RPMI8226 (cell line): ENCODE results near the gene ARHGAP26.

ENCODE experiments used
- DNase-seq: peaks from one replicate; pipeline ENCODE4 v3.0.0-alpha.2; 2015

The ARHGAP26 gene

GRCh38 chr5:143130613-143131305 is 360.6 kb downstream of the ARHGAP26 start:
- DNase-seq: no peak

GRCh38 chr5:143131972-143132371 is 361.8 kb downstream of the ARHGAP26 start:
- no peak for DNase-seq

GRCh38 chr5:143132739-143133138 is 362.6 kb downstream of the ARHGAP26 start:
- no peak for DNase-seq

- no peak for DNase-seq
Observed at GRCh38 chr5:143133721-143134120, 363.5 kb downstream of the ARHGAP26 start.

GRCh38 chr5:143134269-143134668 is 364.1 kb downstream of the ARHGAP26 start:
- DNase-seq: no peak

GRCh38 chr5:143134900-143135299 is 364.7 kb downstream of the ARHGAP26 start:
- DNase-seq: no peak

- no peak for DNase-seq
Observed at GRCh38 chr5:143135832-143136551, 365.8 kb downstream of the ARHGAP26 start.

GRCh38 chr5:143138839-143139238 is 368.7 kb downstream of the ARHGAP26 start:
- no peak for DNase-seq

GRCh38 chr5:143139585-143139984 is 369.4 kb downstream of the ARHGAP26 start:
- no peak for DNase-seq

- DNase-seq: no peak
Observed at GRCh38 chr5:143140492-143141203, 370.5 kb downstream of the ARHGAP26 start.

- DNase-seq: no peak
Observed at GRCh38 chr5:143141652-143142051, 371.5 kb downstream of the ARHGAP26 start.

GRCh38 chr5:143142596-143143435 is 372.6 kb downstream of the ARHGAP26 start:
- DNase-seq: no peak

- no peak for DNase-seq
Observed at GRCh38 chr5:143143973-143144372, 373.8 kb downstream of the ARHGAP26 start.

- no peak for DNase-seq
Observed at GRCh38 chr5:143145243-143146160, 375.3 kb downstream of the ARHGAP26 start.

GRCh38 chr5:143146161-143146560 is 376.0 kb downstream of the ARHGAP26 start:
- DNase-seq: no peak

- DNase-seq: no peak
Observed at GRCh38 chr5:143147383-143147782, 377.2 kb downstream of the ARHGAP26 start.

GRCh38 chr5:143147902-143148301 is 377.7 kb downstream of the ARHGAP26 start:
- DNase-seq: no peak

GRCh38 chr5:143148771-143149170 is 378.6 kb downstream of the ARHGAP26 start:
- DNase-seq: no peak

GRCh38 chr5:143149759-143150158 is 379.6 kb downstream of the ARHGAP26 start:
- no peak for DNase-seq

- DNase-seq: no peak
Observed at GRCh38 chr5:143151056-143151700, 381.0 kb downstream of the ARHGAP26 start.

- DNase-seq: no peak
Observed at GRCh38 chr5:143152445-143152844, 382.3 kb downstream of the ARHGAP26 start.
